HepG2 (cell line): ENCODE results near the gene DPT. TPM values are rescaled to one million over a fixed set of nuclear protein-coding genes. Genes with fewer than 3 reads are reported as not detected.
A peak's percentile ranks its signal among the peaks of the same experiment; 100 is the strongest.

ENCODE experiments used
- BHLHE40 ChIP-seq: IDR thresholded peaks from 2 replicates; pipeline ENCODE4 v1.6.1; 2011; ENCODE audit warnings: low read length, improper control_type of control experiment
- BORCS8-MEF2B ChIP-seq: sonication (generic); formaldehyde crosslinking; IDR thresholded peaks from 2 replicates; pipeline ENCODE4 v1.8.0; 2022; ENCODE audit warnings: mild to moderate bottlenecking, missing genetic modification reagents
- FLYWCH1 ChIP-seq: sonication (generic); formaldehyde crosslinking; IDR thresholded peaks from 2 replicates; pipeline ENCODE4 v1.8.1; 2023; ENCODE audit warnings: mild to moderate bottlenecking, missing genetic modification reagents
- KAT7 ChIP-seq: IDR thresholded peaks from 2 replicates; pipeline ENCODE4 v1.6.1; 2018; ENCODE audit warnings: borderline replicate concordance, missing compliant biosample characterization
- LCORL ChIP-seq, 2 experiments: fragments of 450-650 bp in 1 of 2; sonication (generic) in 1 of 2; formaldehyde crosslinking in 1 of 2; IDR thresholded peaks; 2 replicates each; pipeline versions ENCODE4 v1.5.0 to v1.6.1; 2017 to 2020; ENCODE audit warnings: antibody characterized with exemption in 1 of 2, missing genetic modification reagents in 1 of 2
- MATR3 ChIP-seq: sonication (generic); formaldehyde crosslinking; IDR thresholded peaks from 2 replicates; pipeline ENCODE4 v1.4.0; 2020; ENCODE audit warnings: missing genetic modification reagents
- MED13 ChIP-seq: sonication (generic); formaldehyde crosslinking; IDR thresholded peaks from 2 replicates; pipeline ENCODE4 v1.5.0; 2020; ENCODE audit warnings: missing genetic modification reagents
- REPIN1 ChIP-seq: sonication (generic); formaldehyde crosslinking; IDR thresholded peaks from 2 replicates; pipeline ENCODE4 v1.8.0; 2022; ENCODE audit warnings: missing genetic modification reagents, low read depth, mild to moderate bottlenecking, borderline replicate concordance
- SMAD1 ChIP-seq: sonication (generic); formaldehyde crosslinking; IDR thresholded peaks from 2 replicates; pipeline ENCODE4 v1.4.0; 2020; ENCODE audit warnings: missing genetic modification reagents, low read depth, mild to moderate bottlenecking, borderline replicate concordance
- THRA ChIP-seq: sonication (generic); formaldehyde crosslinking; IDR thresholded peaks from 2 replicates; pipeline ENCODE4 v1.4.0; 2020; ENCODE audit warnings: missing genetic modification reagents, borderline replicate concordance
- XRCC5 ChIP-seq: fragments of 200-400 bp; formaldehyde crosslinking; optimal IDR thresholded peaks from 2 replicates; pipeline ENCODE3; 2017; ENCODE audit warnings: mild to moderate bottlenecking, low read length
- ZMAT3 ChIP-seq: sonication (generic); formaldehyde crosslinking; conservative IDR thresholded peaks from 2 replicates; pipeline ENCODE4 v1.7.0; 2021; ENCODE audit warnings: missing genetic modification reagents
- ZMYM4 ChIP-seq: sonication (generic); formaldehyde crosslinking; IDR thresholded peaks from 2 replicates; pipeline ENCODE4 v1.8.1; 2023; ENCODE audit warnings: mild to moderate bottlenecking, missing genetic modification reagents
- ZNF318 ChIP-seq: sonication (generic); formaldehyde crosslinking; IDR thresholded peaks from 2 replicates; pipeline ENCODE4 v1.4.0; 2020; ENCODE audit warnings: mild to moderate bottlenecking, missing genetic modification reagents
- ZNF431 ChIP-seq: sonication (generic); formaldehyde crosslinking; IDR thresholded peaks from 2 replicates; pipeline ENCODE4 v1.9.0; 2022; ENCODE audit warnings: missing genetic modification reagents, low read depth, mild to moderate bottlenecking, borderline replicate concordance
- ZNF512 ChIP-seq: sonication (generic); formaldehyde crosslinking; IDR thresholded peaks from 2 replicates; pipeline ENCODE4 v1.4.0; 2020; ENCODE audit warnings: mild to moderate bottlenecking, missing genetic modification reagents
- ZSCAN22 ChIP-seq: sonication (generic); formaldehyde crosslinking; IDR thresholded peaks from 2 replicates; pipeline ENCODE4 v1.4.0; 2020; ENCODE audit warnings: mild to moderate bottlenecking, missing genetic modification reagents
- polyA plus RNA-seq, 8 experiments: library from polyadenylated mRNA; depleted of rRNA in 3 of 8; stranded (reverse) in 7 of 8; unstranded in 1 of 8; fragments of >200 nt; fragmentation: Illumina TruSeq in 4 of 8; extraction: Trizol in 4 of 8; gene quantifications; 2 replicates each; pipeline versions ENCODE4 v1.2.1 to v1.2.3, GENCODE V29; 2011 to 2016; ENCODE audit warnings: low read depth in 4 of 8, missing spikeins in 1 of 8, mixed read lengths in 1 of 8; ENCODE audit not compliant: insufficient read depth in 1 of 8
- total RNA-seq, 5 experiments: library from RNA; depleted of rRNA; stranded (reverse); fragments of >200 nt; fragmentation: Illumina TruSeq; extraction: Trizol; gene quantifications; 2 replicates each; pipeline ENCODE4 v1.2.3, GENCODE V29; 2016; ENCODE audit warnings: low read depth in 1 of 5

The DPT gene
- total and polyA plus RNA-seq, 2 of the 13 experiments (the other 11 are each of a cell fraction or from before 2014, with no cell fraction given) = 0.04 TPM; not detected in 1

- TF ChIP-seq ZNF512 (CRISPR knock-in tag) (no peak), ZNF318 (no peak), MED13 (CRISPR knock-in tag) (no peak), THRA (CRISPR knock-in tag) (no peak), BORCS8-MEF2B (CRISPR knock-in tag) (no peak), MATR3 (CRISPR knock-in tag) (no peak), SMAD1 (CRISPR knock-in tag) (no peak), KAT7 (CRISPR knock-in tag) (no peak), BHLHE40 (no peak), ZNF431 (CRISPR knock-in tag) (no peak), REPIN1 (no peak), ZMAT3 (CRISPR knock-in tag) (no peak), FLYWCH1 (no peak), LCORL (IDR thresholded peaks at IDR 0.05) (no peak), LCORL (CRISPR knock-in tag; IDR thresholded peaks at IDR 0.05) (no peak), XRCC5 (no peak), ZSCAN22 (CRISPR knock-in tag) (no peak), ZMYM4 (CRISPR knock-in tag) (peak; percentile 63; the same call in 1 of the 2 replicates)
Observed at GRCh38 chr1:168664069-168664834, 64.8 kb downstream of the DPT start (continued).
